Activated CD8-positive, alpha-beta memory T cell treated with anti-CD3 and anti-CD28 coated beads for 4 hours (primary cell): ENCODE data around the gene PDLIM7.
"Not testable (repeated sequence)": the region's sequence is repeated elsewhere in the genome, so short reads cannot be mapped to it uniquely, and the experiment has no call there.

ENCODE experiments used
- DNase-seq, 2 donors: peaks; one replicate each; pipeline ENCODE4 v3.0.0-alpha.2; 2020; ENCODE audit warnings: low read depth in 2 of 2

The PDLIM7 gene, protein sequence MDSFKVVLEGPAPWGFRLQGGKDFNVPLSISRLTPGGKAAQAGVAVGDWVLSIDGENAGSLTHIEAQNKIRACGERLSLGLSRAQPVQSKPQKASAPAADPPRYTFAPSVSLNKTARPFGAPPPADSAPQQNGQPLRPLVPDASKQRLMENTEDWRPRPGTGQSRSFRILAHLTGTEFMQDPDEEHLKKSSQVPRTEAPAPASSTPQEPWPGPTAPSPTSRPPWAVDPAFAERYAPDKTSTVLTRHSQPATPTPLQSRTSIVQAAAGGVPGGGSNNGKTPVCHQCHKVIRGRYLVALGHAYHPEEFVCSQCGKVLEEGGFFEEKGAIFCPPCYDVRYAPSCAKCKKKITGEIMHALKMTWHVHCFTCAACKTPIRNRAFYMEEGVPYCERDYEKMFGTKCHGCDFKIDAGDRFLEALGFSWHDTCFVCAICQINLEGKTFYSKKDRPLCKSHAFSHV

DNA sequence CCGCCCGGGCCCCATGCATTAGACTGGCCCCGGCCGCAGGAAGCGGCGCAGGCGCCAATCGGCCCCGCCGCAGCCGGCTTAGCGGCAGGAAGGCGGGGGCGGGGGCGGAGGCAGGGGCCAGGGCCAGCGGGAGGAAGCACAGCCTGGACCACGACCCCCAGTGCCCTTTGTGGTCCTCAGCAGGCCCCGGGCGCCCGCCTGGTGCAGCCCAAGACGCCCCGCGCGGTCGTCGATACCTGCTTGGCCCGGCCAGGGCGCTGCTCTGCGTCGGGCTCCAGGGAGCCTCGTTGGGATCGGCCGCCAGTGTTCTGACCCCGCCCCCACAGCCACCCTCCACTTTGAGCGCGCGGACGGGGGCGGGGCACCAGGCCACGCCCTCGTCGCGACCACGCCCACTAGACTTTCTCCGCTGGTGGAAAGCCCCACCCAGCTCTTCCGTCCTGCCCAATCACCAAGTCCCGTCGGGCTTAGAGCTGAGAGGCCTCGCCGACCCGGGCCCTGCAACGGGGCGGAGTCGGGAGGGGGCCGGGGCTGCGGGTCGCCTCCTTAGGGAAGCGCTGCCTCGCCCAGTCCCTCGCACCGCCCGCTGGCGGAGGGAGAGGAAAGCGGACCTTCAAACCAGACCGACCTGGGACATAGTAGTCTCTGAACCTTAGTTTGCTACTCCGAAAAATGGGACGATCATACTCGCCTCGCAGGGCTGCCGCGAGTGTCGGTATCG lies at the start of gene PDLIM7:
TSS of gene PDLIM7 (minus strand) at position 313 of the 721 bp plus-strand sequence. CDS start 1,092 bp downstream, outside the sequence.
- peak; percentile 83 to 87 for DNase-seq

- DNase-seq: no peak
These were observed 48.9 kb upstream of the PDLIM7 start for GRCh38 chr5:177546258-177546741.

- DNase-seq: no peak
These were observed 48.3 kb upstream of the PDLIM7 start for GRCh38 chr5:177545487-177546257.

- DNase-seq: no peak
These were observed 45.5 kb upstream of the PDLIM7 start for GRCh38 chr5:177542816-177543465.

GRCh38 chr5:177540438-177540837 lies 43.0 kb upstream of the PDLIM7 start:
- DNase-seq: no peak

DNA sequence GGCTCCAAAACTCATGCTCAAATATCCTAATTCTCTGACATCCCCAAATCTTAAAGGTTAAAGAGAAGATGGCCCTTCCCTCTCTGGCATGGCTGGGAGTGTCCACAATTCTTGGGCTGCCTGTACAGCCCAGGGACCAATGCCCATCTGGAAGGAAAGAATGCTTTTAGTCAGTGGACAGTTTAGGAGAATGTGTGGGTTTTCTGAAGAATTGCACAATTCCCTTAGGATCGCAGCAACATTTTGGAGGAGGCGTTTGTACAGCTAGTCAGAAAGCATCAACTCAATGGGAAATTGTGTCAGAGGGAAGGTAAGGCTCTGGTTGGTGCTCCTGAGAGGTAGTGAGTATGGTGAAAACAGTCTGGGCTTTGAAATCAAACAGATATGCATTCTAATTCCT lies 42.0 kb upstream of the PDLIM7 start:
- no peak for DNase-seq

DNA sequence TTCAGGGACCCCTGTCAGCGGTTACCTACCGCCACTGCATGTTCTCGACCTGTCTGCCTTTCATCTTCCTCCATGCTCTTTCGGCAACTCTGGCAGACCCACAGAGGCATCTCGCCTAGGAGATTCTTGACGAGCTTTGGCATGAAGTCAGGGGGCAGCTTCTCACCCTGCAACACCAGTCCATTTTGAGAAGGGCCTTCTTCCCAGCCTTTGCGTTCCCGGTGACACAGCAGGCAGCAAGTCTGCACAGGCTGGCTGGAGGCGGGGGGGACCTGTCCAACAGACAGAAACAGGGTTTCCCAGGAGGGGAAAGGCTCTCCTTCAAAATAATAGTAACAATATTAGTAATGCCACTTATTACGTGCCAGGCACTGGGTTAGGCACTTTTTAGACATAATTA lies 41.5 kb upstream of the PDLIM7 start:
- no peak for DNase-seq

GRCh38 chr5:177537389-177538361 lies 40.3 kb upstream of the PDLIM7 start:
- no peak for DNase-seq

- DNase-seq: no peak
These were observed 39.0 kb upstream of the PDLIM7 start for GRCh38 chr5:177536386-177536785.

GRCh38 chr5:177535125-177535524 lies 37.7 kb upstream of the PDLIM7 start:
- DNase-seq: no peak

DNA sequence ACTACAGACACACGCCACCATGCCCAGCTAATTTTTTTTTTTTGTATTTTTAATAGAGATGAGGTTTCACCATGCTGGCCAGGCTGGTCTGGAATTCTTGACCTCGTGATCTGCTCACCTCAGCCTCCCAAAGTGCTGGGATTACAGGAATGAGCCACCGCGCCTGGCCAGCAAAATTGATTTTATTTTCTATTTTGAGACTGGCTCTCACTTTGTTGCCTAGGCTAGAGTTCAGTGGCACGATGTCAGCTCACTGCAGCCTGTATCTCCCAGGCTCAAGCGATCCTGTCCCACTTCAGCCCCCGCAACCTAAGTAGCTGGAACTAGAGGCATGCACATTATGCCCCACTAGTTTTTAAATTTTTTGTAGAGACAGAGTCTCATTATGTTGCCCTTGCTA lies 37.0 kb upstream of the PDLIM7 start:
- DNase-seq: not testable (repeated sequence)

DNA sequence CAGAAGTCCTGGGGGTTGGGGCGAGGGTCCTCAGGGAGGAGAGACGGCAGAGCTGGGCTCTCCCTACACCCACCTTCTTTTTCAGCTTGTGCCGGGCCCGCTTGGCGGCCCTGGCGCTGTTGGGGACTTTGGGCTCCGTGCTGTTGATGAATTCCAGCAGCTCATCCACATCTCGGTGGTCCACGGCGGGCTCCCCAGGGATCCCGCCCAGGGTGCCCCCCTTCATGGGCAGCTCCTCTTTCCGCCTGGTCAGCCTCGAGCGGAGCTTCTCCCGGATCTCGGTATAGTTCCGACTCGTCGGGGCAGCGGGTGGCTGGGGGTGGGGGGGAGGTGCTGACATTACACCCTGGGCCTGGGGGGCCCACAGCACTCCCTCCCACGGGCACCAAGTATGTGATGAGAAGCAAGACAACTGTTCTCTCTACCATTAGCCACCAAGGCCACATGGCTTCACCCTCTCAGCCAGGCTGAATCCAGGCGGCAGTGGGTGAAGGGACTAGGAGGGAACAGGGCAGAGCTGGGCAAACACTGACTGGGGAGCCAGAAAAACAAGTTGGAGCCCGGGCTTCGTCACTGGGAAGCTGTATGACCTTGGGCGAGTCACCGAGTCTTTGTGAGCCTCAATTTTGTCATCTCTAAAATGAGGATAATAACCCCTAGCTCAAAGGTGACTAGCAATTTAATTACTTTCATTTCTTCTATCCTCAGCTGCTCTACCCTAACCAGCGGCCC lies 34.0 kb upstream of the PDLIM7 start:
- no peak for DNase-seq

GRCh38 chr5:177530638-177531037 lies 33.2 kb upstream of the PDLIM7 start:
- no peak for DNase-seq

DNA sequence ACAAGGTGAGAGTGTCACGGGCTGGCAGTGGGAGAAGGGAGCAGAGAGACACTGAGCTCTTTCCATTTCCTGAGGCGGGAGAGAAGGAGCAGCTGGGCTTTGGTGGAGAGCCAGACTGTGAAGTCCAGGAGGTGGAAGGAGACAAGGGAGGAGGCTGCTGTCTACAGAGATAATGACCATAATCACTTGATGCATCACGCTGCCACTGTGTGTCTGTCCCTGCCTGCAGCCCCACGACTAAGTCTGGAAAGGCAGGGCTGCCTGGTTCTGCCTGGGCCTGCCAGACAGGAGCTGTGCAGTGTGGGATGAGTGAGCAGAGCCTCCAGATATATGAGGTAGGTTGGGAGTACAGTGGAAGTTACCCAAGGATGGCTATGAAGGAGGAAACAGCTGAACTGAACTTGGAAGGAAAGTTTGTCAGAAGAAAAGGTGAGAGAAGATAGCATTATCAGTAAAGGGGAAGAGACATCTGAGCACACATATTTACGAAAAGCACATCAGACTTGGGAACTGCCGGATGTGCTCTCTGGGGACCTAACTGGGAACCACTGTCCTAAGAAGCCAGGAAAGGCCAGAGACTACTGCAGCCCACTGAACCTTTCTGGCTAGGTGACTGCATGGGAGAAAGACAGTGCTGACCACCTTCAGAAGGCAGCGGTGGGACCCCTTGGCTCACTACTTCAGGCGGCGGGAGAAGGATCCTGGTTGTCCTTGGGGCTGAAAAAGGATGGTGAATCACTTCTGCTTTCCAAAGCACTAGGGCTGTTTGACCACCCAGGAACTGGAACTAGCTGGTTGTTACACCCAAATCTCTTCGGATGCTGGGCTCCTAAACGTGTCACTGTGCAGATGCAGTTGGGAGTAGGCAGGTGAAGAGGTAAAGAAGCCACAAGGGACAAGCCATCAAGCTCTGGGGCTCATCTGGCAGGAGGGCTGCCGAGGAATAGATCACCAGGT lies 32.1 kb upstream of the PDLIM7 start:
- no peak for DNase-seq

DNA sequence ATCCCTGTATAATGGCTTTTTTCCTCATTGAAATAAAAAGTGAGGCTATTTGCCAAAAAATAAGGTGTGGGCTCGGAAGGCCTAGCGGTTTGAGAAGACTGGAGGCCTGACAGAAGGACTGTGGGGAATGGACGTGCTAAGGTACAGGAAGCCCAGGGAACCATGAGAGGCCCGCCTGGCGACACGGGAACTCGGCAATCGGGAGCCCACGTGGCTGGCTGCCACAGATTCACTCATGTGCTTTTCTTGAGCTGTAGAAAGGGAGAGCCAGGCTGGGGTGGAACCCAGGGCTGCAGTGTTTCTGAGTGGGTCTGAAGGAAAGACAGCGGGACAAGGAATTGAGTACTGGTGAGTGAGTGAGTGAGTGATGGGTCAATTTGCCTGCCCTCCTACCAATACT lies 31.2 kb upstream of the PDLIM7 start:
- DNase-seq: no peak

- DNase-seq: no peak
These were observed 30.2 kb upstream of the PDLIM7 start for GRCh38 chr5:177527595-177527994.

DNA sequence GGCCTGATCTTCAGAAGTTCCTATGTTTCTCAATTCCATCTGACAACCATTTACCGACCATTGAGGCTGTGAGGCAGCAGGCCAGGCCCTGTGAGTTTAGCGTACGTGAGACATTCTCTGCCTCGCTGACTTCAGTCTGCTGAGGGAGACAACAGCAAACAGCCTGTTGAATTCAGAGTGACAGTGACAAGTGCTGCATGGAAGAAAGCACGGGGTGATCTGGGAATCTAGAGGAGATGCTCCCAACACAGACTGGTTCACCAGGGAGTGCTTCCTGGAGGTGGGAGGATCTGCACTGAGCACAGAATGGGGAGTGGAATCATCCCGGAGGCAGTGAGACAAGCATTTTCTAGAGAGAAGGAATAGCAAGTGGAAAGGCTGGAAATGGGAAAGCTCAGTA lies 29.4 kb upstream of the PDLIM7 start:
- no peak for DNase-seq

GRCh38 chr5:177526191-177526590 lies 28.8 kb upstream of the PDLIM7 start:
- no peak for DNase-seq
